Liver (tissue), 9 donors: Measurements from ENCODE around the gene TMEM179. TPM values are rescaled to one million over a fixed set of nuclear protein-coding genes. Genes with fewer than 3 reads are reported as not detected.

ENCODE experiments used
- DNase-seq: peaks from one replicate; pipeline ENCODE4 v3.0.0-alpha.2; 2017; ENCODE audit warnings: low spot score
- H3K27ac ChIP-seq, 2 donors: one replicate each; pipeline ENCODE4 v1.7.0; 2013; ENCODE audit warnings: inconsistent platforms in 2 of 2, low read length in 2 of 2, control low read depth in 1 of 2, low read depth in 1 of 2, mild to moderate bottlenecking in 1 of 2
- H3K27me3 ChIP-seq, 4 donors: one replicate each; pipeline versions ENCODE4 v1.6.1 to v1.7.0; 2013; ENCODE audit warnings: low read length in 3 of 4, inconsistent platforms in 1 of 4, mild to moderate bottlenecking in 1 of 4, moderate library complexity in 1 of 4; ENCODE audit not compliant: control insufficient read depth in 4 of 4, insufficient read depth in 4 of 4
- H3K36me3 ChIP-seq, 4 donors: one replicate each; pipeline versions ENCODE4 v1.6.1 to v1.7.0; 2013; ENCODE audit warnings: low read length in 3 of 4, mild to moderate bottlenecking in 3 of 4, low read depth in 1 of 4, moderate library complexity in 1 of 4; ENCODE audit not compliant: control insufficient read depth in 4 of 4, insufficient read depth in 3 of 4
- H3K4me1 ChIP-seq, 4 donors: one replicate each; pipeline versions ENCODE4 v1.6.1 to v1.7.0; 2013; ENCODE audit warnings: low read length in 3 of 4, mild to moderate bottlenecking in 3 of 4, moderate library complexity in 1 of 4; ENCODE audit not compliant: control insufficient read depth in 4 of 4, insufficient read depth in 4 of 4
- H3K4me3 ChIP-seq, 3 donors: one replicate each; pipeline versions ENCODE4 v1.6.1 to v1.7.0; 2013; ENCODE audit warnings: low read length in 3 of 3, control low read depth in 1 of 3, low read depth in 1 of 3, mild to moderate bottlenecking in 1 of 3
- H3K9ac ChIP-seq, 2 donors: one replicate each; pipeline ENCODE4 v1.7.0; 2013; ENCODE audit warnings: low read length in 2 of 2, mild to moderate bottlenecking in 2 of 2, moderate library complexity in 2 of 2, control low read depth in 1 of 2, low read depth in 1 of 2
- H3K9me3 ChIP-seq, 4 donors: one replicate each; pipeline versions ENCODE4 v1.6.1 to v1.7.0; 2013; ENCODE audit warnings: low read length in 3 of 4; ENCODE audit not compliant: control insufficient read depth in 4 of 4
- EGR1 ChIP-seq, 2 donors: IDR thresholded peaks; 2 replicates each; pipeline ENCODE4 v1.6.1; 2016 to 2018; ENCODE audit warnings: antibody characterized with exemption in 2 of 2, low read depth in 2 of 2
- FOXA1 ChIP-seq: IDR thresholded peaks from 2 replicates; pipeline ENCODE4 v1.6.1; 2016; ENCODE audit warnings: antibody characterized with exemption
- FOXA2 ChIP-seq: IDR thresholded peaks from 2 replicates; pipeline ENCODE4 v1.6.1; 2016; ENCODE audit warnings: antibody characterized with exemption
- GABPA ChIP-seq, 2 donors: IDR thresholded peaks in 1 of 2; conservative IDR thresholded peaks in 1 of 2; 2 replicates each; pipeline ENCODE4 v1.6.1; 2016; ENCODE audit warnings: antibody characterized with exemption in 2 of 2, mild to moderate bottlenecking in 1 of 2, moderate library complexity in 1 of 2
- HNF4A ChIP-seq, 2 donors: conservative IDR thresholded peaks; 2 replicates each; pipeline ENCODE4 v1.6.1; 2016; ENCODE audit warnings: antibody characterized with exemption in 2 of 2, mild to moderate bottlenecking in 2 of 2
- HNF4G ChIP-seq: IDR thresholded peaks from 2 replicates; pipeline ENCODE4 v1.6.1; 2016; ENCODE audit warnings: antibody characterized with exemption
- JUND ChIP-seq, 2 donors: IDR thresholded peaks; 2 replicates each; pipeline ENCODE4 v1.6.1; 2016; ENCODE audit warnings: antibody characterized with exemption in 2 of 2
- NR2F2 ChIP-seq: IDR thresholded peaks from 2 replicates; pipeline ENCODE4 v1.6.1; 2016; ENCODE audit warnings: antibody characterized with exemption
- RAD21 ChIP-seq, 2 donors: IDR thresholded peaks; 2 replicates each; pipeline ENCODE4 v1.6.1; 2016; ENCODE audit warnings: antibody characterized with exemption in 2 of 2, mild to moderate bottlenecking in 2 of 2
- RXRA ChIP-seq, 2 donors: IDR thresholded peaks; 2 replicates each; pipeline ENCODE4 v1.6.1; 2017 to 2018; ENCODE audit warnings: antibody characterized with exemption in 2 of 2, mild to moderate bottlenecking in 1 of 2
- SP1 ChIP-seq: IDR thresholded peaks from 2 replicates; pipeline ENCODE4 v1.6.1; 2018; ENCODE audit warnings: antibody characterized with exemption, mild to moderate bottlenecking
- TAF1 ChIP-seq: conservative IDR thresholded peaks from 2 replicates; pipeline ENCODE4 v1.6.1; 2016; ENCODE audit warnings: antibody characterized with exemption, mild to moderate bottlenecking
- YY1 ChIP-seq: IDR thresholded peaks from 2 replicates; pipeline ENCODE4 v1.6.1; 2016; ENCODE audit warnings: antibody characterized with exemption, mild to moderate bottlenecking
- WGBS: extraction: QIAGEN DNeasy Blood & Tissue Kit; methylation state at CpG from one replicate; pipeline ENCODE4 v1.1.7; 2013; 5-methylcytosine and 5-hydroxymethylcytosine counted together
- polyA plus RNA-seq, 2 donors: library from polyadenylated mRNA; stranded (reverse) in 1 of 2; unstranded in 1 of 2; fragments of 200-250 nt in 1 of 2; fragments of >200 nt in 1 of 2; fragmentation: Nextera tagmentation in 1 of 2; extraction: Ambion mirVana in 1 of 2; gene quantifications; one replicate each; pipeline versions ENCODE4 v1.2.1 to v1.2.3, GENCODE V29; 2013 to 2015
- total RNA-seq, 2 donors: library from RNA; depleted of rRNA; stranded (reverse); fragments of >200 nt; gene quantifications; one replicate each; pipeline ENCODE4 v1.2.3, GENCODE V29; 2014
- TF ChIP-seq, protein P1 (sequence below): IDR thresholded peaks from 2 replicates; pipeline ENCODE4 v1.6.1; 2016; ENCODE audit warnings: antibody characterized with exemption
- TF ChIP-seq, protein P2 (sequence below): fragments of 150-350 bp; IDR thresholded peaks from 2 replicates; pipeline ENCODE4 v1.5.1; 2017; ENCODE audit warnings: improper control_type of control experiment, low read depth, low read length; ENCODE audit not compliant: missing input control
- TF ChIP-seq, protein P3 (sequence below): IDR thresholded peaks from 2 replicates; pipeline ENCODE4 v1.6.1; 2016; ENCODE audit warnings: antibody characterized with exemption
- TF ChIP-seq, protein P4 (sequence below): IDR thresholded peaks from 2 replicates; pipeline ENCODE4 v1.6.1; 2016; ENCODE audit warnings: antibody characterized with exemption, mild to moderate bottlenecking
- TF ChIP-seq, protein P5 (sequence below): IDR thresholded peaks from 2 replicates; pipeline ENCODE4 v1.6.1; 2016; ENCODE audit warnings: antibody characterized with exemption
- donor health status: healthy.
- donor health status: healthy.
- donor health status: healthy.
- donor health status: healthy.
- donor health status: healthy.

The TMEM179 gene
- total and polyA plus RNA-seq, 4 donors, result 0.12 to 0.37 TPM; not detected in 2

DNA sequence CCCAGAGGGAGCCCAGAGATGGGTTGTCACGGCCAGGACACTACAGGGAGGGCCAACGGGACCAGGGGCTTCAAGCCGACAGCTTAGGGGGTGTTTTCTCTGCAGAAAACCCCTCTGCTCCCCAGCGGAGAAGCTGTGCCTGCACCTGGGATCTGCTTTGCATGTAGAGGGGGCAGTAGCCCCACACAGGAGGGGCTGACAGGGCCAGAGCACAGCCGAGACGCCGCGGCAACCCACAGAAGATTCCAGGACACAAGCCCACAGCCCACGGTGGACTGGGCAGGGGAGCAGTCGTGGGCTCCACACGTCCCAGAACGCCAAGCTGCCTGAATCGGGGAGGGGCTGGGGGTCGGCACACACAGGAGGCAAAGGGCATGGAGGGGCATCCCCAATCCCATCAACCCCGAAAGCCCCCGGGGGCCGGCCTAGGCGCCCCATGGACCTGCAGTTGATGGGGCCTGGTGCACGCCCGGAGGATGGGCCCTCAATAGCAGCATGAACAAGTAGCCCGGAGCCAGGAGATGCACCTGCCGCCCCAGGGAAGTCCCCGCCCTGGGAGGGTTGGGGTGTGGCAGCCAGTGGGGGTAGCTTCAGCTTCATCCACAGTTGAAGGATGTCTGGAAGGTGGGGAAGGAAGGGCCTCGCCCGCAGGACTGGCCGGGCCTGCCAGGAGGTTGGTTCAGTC is 30.5 kb upstream of the TMEM179 start:
- H3K4me3 ChIP-seq, result no peak overlapping the region

DNA sequence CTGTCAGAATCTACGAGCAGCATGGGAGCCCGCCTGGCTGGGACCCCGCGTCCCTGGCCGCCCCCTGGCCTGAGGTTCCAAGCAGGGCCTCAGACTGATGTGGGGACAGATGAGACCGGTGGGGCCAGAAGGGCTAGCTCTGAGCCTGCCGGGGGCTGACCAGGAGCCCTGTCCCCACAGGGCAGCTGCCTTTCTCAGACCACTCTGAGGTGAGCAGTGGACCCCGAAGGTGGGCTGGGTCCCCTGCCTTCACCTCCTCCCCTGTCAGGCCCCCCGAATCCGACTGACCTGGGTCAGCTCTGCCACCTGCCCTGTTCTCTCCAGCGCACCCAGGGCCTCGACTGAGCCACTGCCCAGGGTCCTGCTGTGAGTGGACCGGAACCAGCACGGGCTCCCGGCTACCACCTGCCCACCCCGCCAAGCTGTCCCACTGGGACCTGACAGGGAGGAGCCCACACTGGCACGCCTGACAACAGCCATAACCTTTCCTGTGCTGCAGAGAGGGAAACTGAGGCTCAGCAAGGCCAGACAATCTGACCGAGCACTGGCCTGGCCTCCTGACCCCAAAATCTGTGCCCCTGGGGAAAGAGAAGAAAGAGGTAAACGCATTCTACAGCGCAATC is 29.7 kb upstream of the TMEM179 start:
- peaks cover 0 to 9% (median 2%) of the 10 kb centered on the region in 4 donors for H3K4me1 ChIP-seq
- no peaks in the 10 kb centered on the region for H3K36me3 ChIP-seq
- TF ChIP-seq, protein P1, sequence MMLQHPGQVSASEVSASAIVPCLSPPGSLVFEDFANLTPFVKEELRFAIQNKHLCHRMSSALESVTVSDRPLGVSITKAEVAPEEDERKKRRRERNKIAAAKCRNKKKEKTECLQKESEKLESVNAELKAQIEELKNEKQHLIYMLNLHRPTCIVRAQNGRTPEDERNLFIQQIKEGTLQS, result no peak
- no peak for TF ChIP-seq FOXA1
- TF ChIP-seq, protein P2, sequence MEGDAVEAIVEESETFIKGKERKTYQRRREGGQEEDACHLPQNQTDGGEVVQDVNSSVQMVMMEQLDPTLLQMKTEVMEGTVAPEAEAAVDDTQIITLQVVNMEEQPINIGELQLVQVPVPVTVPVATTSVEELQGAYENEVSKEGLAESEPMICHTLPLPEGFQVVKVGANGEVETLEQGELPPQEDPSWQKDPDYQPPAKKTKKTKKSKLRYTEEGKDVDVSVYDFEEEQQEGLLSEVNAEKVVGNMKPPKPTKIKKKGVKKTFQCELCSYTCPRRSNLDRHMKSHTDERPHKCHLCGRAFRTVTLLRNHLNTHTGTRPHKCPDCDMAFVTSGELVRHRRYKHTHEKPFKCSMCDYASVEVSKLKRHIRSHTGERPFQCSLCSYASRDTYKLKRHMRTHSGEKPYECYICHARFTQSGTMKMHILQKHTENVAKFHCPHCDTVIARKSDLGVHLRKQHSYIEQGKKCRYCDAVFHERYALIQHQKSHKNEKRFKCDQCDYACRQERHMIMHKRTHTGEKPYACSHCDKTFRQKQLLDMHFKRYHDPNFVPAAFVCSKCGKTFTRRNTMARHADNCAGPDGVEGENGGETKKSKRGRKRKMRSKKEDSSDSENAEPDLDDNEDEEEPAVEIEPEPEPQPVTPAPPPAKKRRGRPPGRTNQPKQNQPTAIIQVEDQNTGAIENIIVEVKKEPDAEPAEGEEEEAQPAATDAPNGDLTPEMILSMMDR, result no peak
- no peak for TF ChIP-seq GABPA (IDR thresholded peaks at IDR 0.05 in 1 of 2, conservative IDR thresholded peaks at IDR 0.05 in 1 of 2)
- no peak for TF ChIP-seq SP1
- TF ChIP-seq JUND (IDR thresholded peaks at IDR 0.05), result no peak
- no peak for TF ChIP-seq EGR1 (IDR thresholded peaks at IDR 0.05; ENCODE audit: low read depth in 2 of 2)
- TF ChIP-seq RXRA (IDR thresholded peaks at IDR 0.05), result no peak
- TF ChIP-seq, protein P3, sequence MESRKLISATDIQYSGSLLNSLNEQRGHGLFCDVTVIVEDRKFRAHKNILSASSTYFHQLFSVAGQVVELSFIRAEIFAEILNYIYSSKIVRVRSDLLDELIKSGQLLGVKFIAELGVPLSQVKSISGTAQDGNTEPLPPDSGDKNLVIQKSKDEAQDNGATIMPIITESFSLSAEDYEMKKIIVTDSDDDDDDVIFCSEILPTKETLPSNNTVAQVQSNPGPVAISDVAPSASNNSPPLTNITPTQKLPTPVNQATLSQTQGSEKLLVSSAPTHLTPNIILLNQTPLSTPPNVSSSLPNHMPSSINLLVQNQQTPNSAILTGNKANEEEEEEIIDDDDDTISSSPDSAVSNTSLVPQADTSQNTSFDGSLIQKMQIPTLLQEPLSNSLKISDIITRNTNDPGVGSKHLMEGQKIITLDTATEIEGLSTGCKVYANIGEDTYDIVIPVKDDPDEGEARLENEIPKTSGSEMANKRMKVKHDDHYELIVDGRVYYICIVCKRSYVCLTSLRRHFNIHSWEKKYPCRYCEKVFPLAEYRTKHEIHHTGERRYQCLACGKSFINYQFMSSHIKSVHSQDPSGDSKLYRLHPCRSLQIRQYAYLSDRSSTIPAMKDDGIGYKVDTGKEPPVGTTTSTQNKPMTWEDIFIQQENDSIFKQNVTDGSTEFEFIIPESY, result no peak
- TF ChIP-seq NR2F2, result no peak
- TF ChIP-seq, protein P4, sequence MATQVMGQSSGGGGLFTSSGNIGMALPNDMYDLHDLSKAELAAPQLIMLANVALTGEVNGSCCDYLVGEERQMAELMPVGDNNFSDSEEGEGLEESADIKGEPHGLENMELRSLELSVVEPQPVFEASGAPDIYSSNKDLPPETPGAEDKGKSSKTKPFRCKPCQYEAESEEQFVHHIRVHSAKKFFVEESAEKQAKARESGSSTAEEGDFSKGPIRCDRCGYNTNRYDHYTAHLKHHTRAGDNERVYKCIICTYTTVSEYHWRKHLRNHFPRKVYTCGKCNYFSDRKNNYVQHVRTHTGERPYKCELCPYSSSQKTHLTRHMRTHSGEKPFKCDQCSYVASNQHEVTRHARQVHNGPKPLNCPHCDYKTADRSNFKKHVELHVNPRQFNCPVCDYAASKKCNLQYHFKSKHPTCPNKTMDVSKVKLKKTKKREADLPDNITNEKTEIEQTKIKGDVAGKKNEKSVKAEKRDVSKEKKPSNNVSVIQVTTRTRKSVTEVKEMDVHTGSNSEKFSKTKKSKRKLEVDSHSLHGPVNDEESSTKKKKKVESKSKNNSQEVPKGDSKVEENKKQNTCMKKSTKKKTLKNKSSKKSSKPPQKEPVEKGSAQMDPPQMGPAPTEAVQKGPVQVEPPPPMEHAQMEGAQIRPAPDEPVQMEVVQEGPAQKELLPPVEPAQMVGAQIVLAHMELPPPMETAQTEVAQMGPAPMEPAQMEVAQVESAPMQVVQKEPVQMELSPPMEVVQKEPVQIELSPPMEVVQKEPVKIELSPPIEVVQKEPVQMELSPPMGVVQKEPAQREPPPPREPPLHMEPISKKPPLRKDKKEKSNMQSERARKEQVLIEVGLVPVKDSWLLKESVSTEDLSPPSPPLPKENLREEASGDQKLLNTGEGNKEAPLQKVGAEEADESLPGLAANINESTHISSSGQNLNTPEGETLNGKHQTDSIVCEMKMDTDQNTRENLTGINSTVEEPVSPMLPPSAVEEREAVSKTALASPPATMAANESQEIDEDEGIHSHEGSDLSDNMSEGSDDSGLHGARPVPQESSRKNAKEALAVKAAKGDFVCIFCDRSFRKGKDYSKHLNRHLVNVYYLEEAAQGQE, result no peak
- TF ChIP-seq HNF4G, result no peak
- TF ChIP-seq, protein P5, sequence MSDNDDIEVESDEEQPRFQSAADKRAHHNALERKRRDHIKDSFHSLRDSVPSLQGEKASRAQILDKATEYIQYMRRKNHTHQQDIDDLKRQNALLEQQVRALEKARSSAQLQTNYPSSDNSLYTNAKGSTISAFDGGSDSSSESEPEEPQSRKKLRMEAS, result no peak
- no peak for TF ChIP-seq HNF4A (conservative IDR thresholded peaks at IDR 0.05)
- TF ChIP-seq RAD21 (IDR thresholded peaks at IDR 0.05), result no peak
- no peak for TF ChIP-seq TAF1
- no peak for TF ChIP-seq YY1
- TF ChIP-seq FOXA2, result no peak
- no peak overlapping the region for H3K4me3 ChIP-seq
- H3K9me3 ChIP-seq, result peaks cover 0 to 5% (median 0%) of the 10 kb centered on the region in 4 donors
- no peaks in the 10 kb centered on the region for H3K27me3 ChIP-seq
- 87% methylated on average over 20 of the region's 20 CpGs for WGBS
- H3K9ac ChIP-seq, result no peak overlapping the region
- no peak overlapping the region for H3K27ac ChIP-seq
- no peak for DNase-seq

More for the DNA sequence above, 30.5 kb upstream of the TMEM179 start:
- Histone ChIP-seq H3K9ac (no peak overlapping the region), H3K27ac (no peak overlapping the region), H3K4me1 (peaks cover 0 to 10% (median 3%) of the 10 kb centered on the region in 4 donors), H3K36me3 (no peaks in the 10 kb centered on the region), H3K27me3 (no peaks in the 10 kb centered on the region), H3K9me3 (no peaks in the 10 kb centered on the region)
- no peak for TF ChIP-seq HNF4A (conservative IDR thresholded peaks at IDR 0.05)
- no peak for DNase-seq
- 81% methylated on average over 26 of the region's 26 CpGs for WGBS
